T-helper 17 cell (primary cell): ENCODE data around the gene FRMD3. TPM values are rescaled to one million over a fixed set of nuclear protein-coding genes. Genes with fewer than 3 reads are reported as not detected.

Experiments used
- ATAC-seq: fragments of 150-1000 bp; cut with Tn5 transposase; 2 replicates; pipeline ENCODE4 v1.10.0; 2021; ENCODE audit warnings: mild to moderate bottlenecking, moderate library complexity
- DNase-seq, 3 donors: peaks; one replicate each; pipeline versions ENCODE4 v3.0.0 to v3.0.0-alpha.2; 2020 to 2021
- H3K9me3 ChIP-seq: one replicate; pipeline ENCODE4 v1.7.0; 2013; ENCODE audit warnings: low read length, mild to moderate bottlenecking; ENCODE audit not compliant: control insufficient read depth, poor library complexity, severe bottlenecking
- H3K27ac Mint-ChIP-seq: one replicate; pipeline ENCODE4 v1.8.0; 2022; ENCODE audit warnings: mild to moderate bottlenecking, moderate library complexity, mixed read lengths
- H3K27me3 Mint-ChIP-seq: one replicate; pipeline ENCODE4 v1.8.0; 2022; ENCODE audit warnings: mixed read lengths
- H3K36me3 Mint-ChIP-seq: one replicate; pipeline ENCODE4 v1.8.0; 2022; ENCODE audit warnings: low read depth, mixed read lengths
- H3K4me1 Mint-ChIP-seq: one replicate; pipeline ENCODE4 v1.8.0; 2022; ENCODE audit warnings: mild to moderate bottlenecking, mixed read lengths
- H3K4me3 Mint-ChIP-seq: one replicate; pipeline ENCODE4 v1.8.0; 2022; ENCODE audit warnings: mild to moderate bottlenecking, moderate library complexity, mixed read lengths
- total RNA-seq, 4 donors: library from RNA in 2 of 4; stranded (reverse) in 2 of 4; gene quantifications; one replicate each; pipeline ENCODE4 v1.2.3 and lab custom pipeline; 2022 to 2026

Gene FRMD3
- total RNA-seq, 2 donors from 2014 or later: 1.4 to 18.9 TPM

GRCh38 chr9:83219154-83219923 lies 318.9 kb downstream of the FRMD3 start:
- Mint-ChIP-seq H3K27me3 (peaks cover 38% of the 10 kb centered on the region), H3K4me1 (peaks cover 3% of the 10 kb centered on the region), H3K36me3 (no peaks in the 10 kb centered on the region), H3K27ac (no peak overlapping the region), H3K4me3 (peak overlapping the region; percentile 46)
- no peak for DNase-seq
- H3K9me3 ChIP-seq: no peaks in the 10 kb centered on the region
- ATAC-seq: no peak

GRCh38 chr9:83218411-83219090 lies 319.6 kb downstream of the FRMD3 start:
- Mint-ChIP-seq H3K4me1 (peaks cover 3% of the 10 kb centered on the region), H3K27me3 (peaks cover 38% of the 10 kb centered on the region), H3K36me3 (no peaks in the 10 kb centered on the region), H3K4me3 (no peak overlapping the region), H3K27ac (no peak overlapping the region)
- H3K9me3 ChIP-seq: no peaks in the 10 kb centered on the region
- ATAC-seq (no peak), DNase-seq (no peak)

- no peaks in the 10 kb centered on the region for H3K4me1 Mint-ChIP-seq
- no peak overlapping the region for H3K4me3 Mint-ChIP-seq
- no peaks in the 10 kb centered on the region for H3K9me3 ChIP-seq
- H3K36me3 Mint-ChIP-seq: no peaks in the 10 kb centered on the region
- DNase-seq (no peak), ATAC-seq (no peak)
- H3K27ac Mint-ChIP-seq: no peak overlapping the region
- H3K27me3 Mint-ChIP-seq: peaks cover 5% of the 10 kb centered on the region
Measured at GRCh38 chr9:83209188-83209731, 328.9 kb downstream of the FRMD3 start.

- no peak for ATAC-seq
- peaks cover 5% of the 10 kb centered on the region for H3K27me3 Mint-ChIP-seq
- no peaks in the 10 kb centered on the region for H3K4me1 Mint-ChIP-seq
- no peak overlapping the region for H3K4me3 Mint-ChIP-seq
- DNase-seq: no peak
- no peaks in the 10 kb centered on the region for H3K9me3 ChIP-seq
- H3K27ac Mint-ChIP-seq: no peak overlapping the region
- no peaks in the 10 kb centered on the region for H3K36me3 Mint-ChIP-seq
Measured at GRCh38 chr9:83208065-83208850, 329.9 kb downstream of the FRMD3 start.

GRCh38 chr9:83204047-83204446 lies 334.2 kb downstream of the FRMD3 start:
- no peaks in the 10 kb centered on the region for H3K9me3 ChIP-seq
- no peaks in the 10 kb centered on the region for H3K4me1 Mint-ChIP-seq
- no peaks in the 10 kb centered on the region for H3K36me3 Mint-ChIP-seq
- H3K27ac Mint-ChIP-seq: no peak overlapping the region
- ATAC-seq: no peak
- no peak overlapping the region for H3K4me3 Mint-ChIP-seq
- peaks cover 5% of the 10 kb centered on the region for H3K27me3 Mint-ChIP-seq
- DNase-seq: no peak

- Mint-ChIP-seq H3K27ac (no peak overlapping the region), H3K4me3 (no peak overlapping the region), H3K4me1 (no peaks in the 10 kb centered on the region), H3K36me3 (no peaks in the 10 kb centered on the region), H3K27me3 (peaks cover 9% of the 10 kb centered on the region)
- DNase-seq (no peak), ATAC-seq (no peak)
- H3K9me3 ChIP-seq: no peaks in the 10 kb centered on the region
Measured at GRCh38 chr9:83200531-83200930, 337.7 kb downstream of the FRMD3 start.

GRCh38 chr9:83199832-83200231 lies 338.4 kb downstream of the FRMD3 start:
- Mint-ChIP-seq H3K36me3 (no peaks in the 10 kb centered on the region), H3K27ac (no peak overlapping the region), H3K4me1 (no peaks in the 10 kb centered on the region), H3K27me3 (peaks cover 15% of the 10 kb centered on the region), H3K4me3 (no peak overlapping the region)
- no peaks in the 10 kb centered on the region for H3K9me3 ChIP-seq
- no peak for ATAC-seq
- no peak for DNase-seq

- H3K27ac Mint-ChIP-seq: no peak overlapping the region
- DNase-seq: no peak
- peaks cover 17% of the 10 kb centered on the region for H3K27me3 Mint-ChIP-seq
- no peak overlapping the region for H3K4me3 Mint-ChIP-seq
- H3K36me3 Mint-ChIP-seq: no peaks in the 10 kb centered on the region
- H3K4me1 Mint-ChIP-seq: no peaks in the 10 kb centered on the region
- no peak for ATAC-seq
- no peaks in the 10 kb centered on the region for H3K9me3 ChIP-seq
Measured at GRCh38 chr9:83199240-83199639, 339.0 kb downstream of the FRMD3 start.

- DNase-seq: no peak
- no peaks in the 10 kb centered on the region for H3K36me3 Mint-ChIP-seq
- no peak overlapping the region for H3K27ac Mint-ChIP-seq
Measured at GRCh38 chr9:83198371-83198770, 339.8 kb downstream of the FRMD3 start.

GRCh38 chr9:83197591-83197990 lies 340.6 kb downstream of the FRMD3 start:
- Mint-ChIP-seq H3K36me3 (no peaks in the 10 kb centered on the region), H3K4me3 (no peak overlapping the region), H3K27me3 (peaks cover 17% of the 10 kb centered on the region), H3K4me1 (no peaks in the 10 kb centered on the region), H3K27ac (no peak overlapping the region)
- DNase-seq (no peak), ATAC-seq (no peak)
- no peaks in the 10 kb centered on the region for H3K9me3 ChIP-seq

More at GRCh38 chr9:83198371-83198770, 339.8 kb downstream of the FRMD3 start:
- Mint-ChIP-seq H3K4me3 (no peak overlapping the region), H3K4me1 (no peaks in the 10 kb centered on the region), H3K27me3 (peaks cover 17% of the 10 kb centered on the region)
- ATAC-seq: no peak
- no peaks in the 10 kb centered on the region for H3K9me3 ChIP-seq

GRCh38 chr9:83196946-83197345 lies 341.3 kb downstream of the FRMD3 start:
- ATAC-seq (no peak), DNase-seq (no peak)
- Mint-ChIP-seq H3K4me3 (no peak overlapping the region), H3K4me1 (no peaks in the 10 kb centered on the region), H3K27me3 (peaks cover 16% of the 10 kb centered on the region), H3K27ac (no peak overlapping the region), H3K36me3 (no peaks in the 10 kb centered on the region)
- no peaks in the 10 kb centered on the region for H3K9me3 ChIP-seq
